Endodermal cell (in vitro differentiated cells): ENCODE measurements around the gene CTSG. TPM values are rescaled to one million over a fixed set of nuclear protein-coding genes. Genes with fewer than 3 reads are reported as not detected.
A peak's percentile ranks its signal among the peaks of the same experiment; 100 is the strongest.
"Not testable (repeated sequence)": the region's sequence is repeated elsewhere in the genome, so short reads cannot be mapped to it uniquely, and the experiment has no call there.

Experiments used
- DNase-seq: peaks from one replicate; pipeline ENCODE4 v3.0.0-alpha.2; 2017
- H3K27ac ChIP-seq: 2 replicates; pipeline ENCODE4 v1.5.1; 2013; ENCODE audit warnings: mild to moderate bottlenecking, low read depth, low read length, moderate library complexity
- H3K27me3 ChIP-seq: 2 replicates; pipeline ENCODE4 v1.6.1; 2013; ENCODE audit warnings: mild to moderate bottlenecking, low read length, moderate library complexity; ENCODE audit not compliant: insufficient read depth, control insufficient read depth, poor library complexity, severe bottlenecking
- H3K36me3 ChIP-seq: 2 replicates; pipeline ENCODE4 v1.7.0; 2013; ENCODE audit warnings: mild to moderate bottlenecking, low read length, moderate library complexity; ENCODE audit not compliant: control insufficient read depth, insufficient read depth
- H3K4me1 ChIP-seq: one replicate; pipeline ENCODE4 v1.7.0; 2013; ENCODE audit warnings: low read length; ENCODE audit not compliant: control insufficient read depth, insufficient read depth
- H3K4me3 ChIP-seq: 2 replicates; pipeline ENCODE4 v1.5.1; 2013; ENCODE audit warnings: mild to moderate bottlenecking, low read length, moderate library complexity
- H3K9ac ChIP-seq: 2 replicates; pipeline ENCODE4 v1.6.1; 2013; ENCODE audit warnings: mild to moderate bottlenecking, low read length, moderate library complexity; ENCODE audit not compliant: poor library complexity, severe bottlenecking; ENCODE audit errors: extremely low read depth
- H3K9me3 ChIP-seq: 2 replicates; pipeline ENCODE4 v1.6.1; 2013; ENCODE audit warnings: mild to moderate bottlenecking, low read length, moderate library complexity; ENCODE audit not compliant: control insufficient read depth
- H3K27ac Mint-ChIP-seq: 2 replicates; pipeline ENCODE4 v1.8.0; 2020; ENCODE audit warnings: mixed read lengths
- H3K27me3 Mint-ChIP-seq: 2 replicates; pipeline ENCODE4 v1.8.0; 2021; ENCODE audit warnings: mild to moderate bottlenecking, mixed read lengths; ENCODE audit not compliant: insufficient read depth
- H3K36me3 Mint-ChIP-seq: 2 replicates; pipeline ENCODE4 v1.8.0; 2020; ENCODE audit warnings: low read depth, mixed read lengths
- H3K4me1 Mint-ChIP-seq: 2 replicates; pipeline ENCODE4 v1.8.0; 2020; ENCODE audit warnings: mixed read lengths
- H3K4me3 Mint-ChIP-seq: 2 replicates; pipeline ENCODE4 v1.8.0; 2020; ENCODE audit warnings: mild to moderate bottlenecking, moderate library complexity, mixed read lengths
- H3K9me3 Mint-ChIP-seq: 2 replicates; pipeline ENCODE4 v1.8.0; 2020; ENCODE audit warnings: mild to moderate bottlenecking, mixed read lengths
- CTCF ChIP-seq: fragments of 200-600 bp; sonication (generic); conservative IDR thresholded peaks from 2 replicates; pipeline ENCODE4 v1.5.0; 2021; ENCODE audit warnings: antibody characterized with exemption, mild to moderate bottlenecking
- WGBS, 2 experiments: methylation state at CpG; one replicate each; pipeline versions ENCODE4 v1.1.5 to v1.1.7; 2013; ENCODE audit warnings: missing lambda C conversion rate in 2 of 2, mixed read lengths in 1 of 2; ENCODE audit not compliant: insufficient coverage in 1 of 2, insufficient read length in 1 of 2; 5-methylcytosine and 5-hydroxymethylcytosine counted together
- total RNA-seq, 2 donors: library from RNA; stranded (reverse); fragmentation: NEBNext Ultra II Directional in 1 of 2; extraction: Animal tissue kit (Norgen Biotek cat#: 25700) in 1 of 2; gene quantifications; 2 replicates in 1 of 2; 3 replicates in 1 of 2; pipeline ENCODE4 v1.2.1, GENCODE V29; 2021

The CTSG gene
- total RNA-seq, 2 donors from 2014 or later: not detected

- H3K9ac ChIP-seq: no peak overlapping the region
These were observed 21.4 kb upstream of the CTSG start for GRCh38 chr14:24597403-24597802.

GRCh38 chr14:24595073-24595808, 19.2 kb upstream of the CTSG start:
- Mint-ChIP-seq H3K4me3 (no peak overlapping the region), H3K27ac (no peak overlapping the region), H3K36me3 (no peaks in the 10 kb centered on the region), H3K4me1 (no peaks in the 10 kb centered on the region), H3K9me3 (peaks cover 66% of the 10 kb centered on the region), H3K27me3 (peaks cover 1% of the 10 kb centered on the region)
- Histone ChIP-seq H3K4me3 (peak overlapping the region; percentile 18), H3K9ac (no peak overlapping the region), H3K27me3 (no peaks in the 10 kb centered on the region), H3K4me1 (no peaks in the 10 kb centered on the region), H3K9me3 (peaks cover 4% of the 10 kb centered on the region), H3K36me3 (no peaks in the 10 kb centered on the region), H3K27ac (no peak overlapping the region)
- DNase-seq: peak; percentile 51
- WGBS, 2 experiments: 89 to 91% methylated on average over 2 to 3 of the region's 3 CpGs
- no peak for TF ChIP-seq CTCF

More at GRCh38 chr14:24597403-24597802, 21.4 kb upstream of the CTSG start:
- Histone ChIP-seq H3K4me1 (no peaks in the 10 kb centered on the region), H3K4me3 (no peak overlapping the region), H3K27me3 (no peaks in the 10 kb centered on the region), H3K27ac (no peak overlapping the region), H3K36me3 (no peaks in the 10 kb centered on the region), H3K9me3 (peaks cover 4% of the 10 kb centered on the region)
- Mint-ChIP-seq H3K4me3 (no peak overlapping the region), H3K27ac (no peak overlapping the region), H3K9me3 (peaks cover 53% of the 10 kb centered on the region), H3K36me3 (no peaks in the 10 kb centered on the region), H3K4me1 (no peaks in the 10 kb centered on the region), H3K27me3 (peaks cover 1% of the 10 kb centered on the region)
- no peak for DNase-seq
- no peak for TF ChIP-seq CTCF

GRCh38 chr14:24591004-24591403, 15.0 kb upstream of the CTSG start:
- not testable (repeated sequence) for H3K4me3 Mint-ChIP-seq, DNase-seq, H3K36me3 ChIP-seq, H3K27ac Mint-ChIP-seq, H3K4me1 Mint-ChIP-seq, H3K4me3 ChIP-seq, H3K4me1 ChIP-seq, H3K27me3 ChIP-seq, H3K27ac ChIP-seq, H3K27me3 Mint-ChIP-seq, H3K9ac ChIP-seq, H3K36me3 Mint-ChIP-seq
- whole genome bisulfite sequencing, 2 experiments: 50% methylated on average over 1 of the region's 2 CpGs; no CpG with 5 or more reads in 1 of the 2 experiments
- peaks cover 84% of the 10 kb centered on the region for H3K9me3 Mint-ChIP-seq
- peaks cover 15% of the 10 kb centered on the region for H3K9me3 ChIP-seq

GRCh38 chr14:24584402-24584801, 8.4 kb upstream of the CTSG start:
- H3K36me3 ChIP-seq, H3K4me3 Mint-ChIP-seq, H3K36me3 Mint-ChIP-seq, H3K27ac Mint-ChIP-seq, H3K4me1 ChIP-seq, H3K27me3 ChIP-seq, H3K27ac ChIP-seq, H3K4me3 ChIP-seq, H3K4me1 Mint-ChIP-seq, H3K27me3 Mint-ChIP-seq, DNase-seq, H3K9ac ChIP-seq: not testable (repeated sequence)
- H3K9me3 Mint-ChIP-seq: peaks cover 48% of the 10 kb centered on the region
- H3K9me3 ChIP-seq: peaks cover 11% of the 10 kb centered on the region
- WGBS, 2 experiments: no CpG with 5 or more reads among the region's 3 CpGs
